Measurements from ENCODE around the gene ECSCR.

DNA sequence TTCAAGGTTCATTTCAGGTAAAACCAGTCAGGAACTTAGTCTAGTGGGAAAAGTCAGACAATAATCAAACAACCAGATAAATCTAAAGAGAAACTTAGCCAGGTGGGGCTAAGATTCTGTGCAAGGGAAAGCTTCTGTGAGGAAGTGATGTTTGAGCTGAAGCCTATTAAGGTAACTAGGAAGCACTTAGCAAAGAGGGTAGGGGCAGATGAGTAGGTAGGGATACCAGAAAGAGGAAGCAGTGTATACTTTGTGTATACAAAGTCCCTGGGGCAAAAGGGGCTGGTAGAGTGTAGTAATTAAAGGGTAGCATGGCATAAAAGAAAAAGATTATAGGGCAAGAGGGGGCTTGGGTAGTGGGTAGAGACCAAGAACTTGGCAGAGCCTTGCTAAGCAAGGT, 55.0 kb downstream of the ECSCR start:
- TF ChIP-seq, protein P1, sequence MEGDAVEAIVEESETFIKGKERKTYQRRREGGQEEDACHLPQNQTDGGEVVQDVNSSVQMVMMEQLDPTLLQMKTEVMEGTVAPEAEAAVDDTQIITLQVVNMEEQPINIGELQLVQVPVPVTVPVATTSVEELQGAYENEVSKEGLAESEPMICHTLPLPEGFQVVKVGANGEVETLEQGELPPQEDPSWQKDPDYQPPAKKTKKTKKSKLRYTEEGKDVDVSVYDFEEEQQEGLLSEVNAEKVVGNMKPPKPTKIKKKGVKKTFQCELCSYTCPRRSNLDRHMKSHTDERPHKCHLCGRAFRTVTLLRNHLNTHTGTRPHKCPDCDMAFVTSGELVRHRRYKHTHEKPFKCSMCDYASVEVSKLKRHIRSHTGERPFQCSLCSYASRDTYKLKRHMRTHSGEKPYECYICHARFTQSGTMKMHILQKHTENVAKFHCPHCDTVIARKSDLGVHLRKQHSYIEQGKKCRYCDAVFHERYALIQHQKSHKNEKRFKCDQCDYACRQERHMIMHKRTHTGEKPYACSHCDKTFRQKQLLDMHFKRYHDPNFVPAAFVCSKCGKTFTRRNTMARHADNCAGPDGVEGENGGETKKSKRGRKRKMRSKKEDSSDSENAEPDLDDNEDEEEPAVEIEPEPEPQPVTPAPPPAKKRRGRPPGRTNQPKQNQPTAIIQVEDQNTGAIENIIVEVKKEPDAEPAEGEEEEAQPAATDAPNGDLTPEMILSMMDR (IDR thresholded peaks at IDR 0.05): no peak
- TF ChIP-seq POLR2A (IDR thresholded peaks at IDR 0.05): no peak

Data from tibial nerve (tissue), 3 donors.